HepG2 (cell line): ENCODE data around the gene TALDO1. TPM values are rescaled to one million over a fixed set of nuclear protein-coding genes. Genes with fewer than 3 reads are reported as not detected.

Experiments
- AKAP8 ChIP-seq: sonication (generic); formaldehyde crosslinking; IDR thresholded peaks from 2 replicates; pipeline ENCODE4 v1.5.1; 2020; ENCODE audit warnings: mild to moderate bottlenecking, missing genetic modification reagents
- ATF6 ChIP-seq: sonication (generic); formaldehyde crosslinking; conservative IDR thresholded peaks from 2 replicates; pipeline ENCODE4 v1.4.0; 2020; ENCODE audit warnings: missing genetic modification reagents
- FOXC1 ChIP-seq: sonication (generic); formaldehyde crosslinking; IDR thresholded peaks from 2 replicates; pipeline ENCODE4 v1.8.0; 2022; ENCODE audit warnings: mild to moderate bottlenecking, missing genetic modification reagents, borderline replicate concordance
- GZF1 ChIP-seq: sonication (generic); formaldehyde crosslinking; IDR thresholded peaks from 2 replicates; pipeline ENCODE4 v1.5.1; 2020; ENCODE audit warnings: mild to moderate bottlenecking, missing genetic modification reagents
- HDAC1 ChIP-seq: sonication (generic); formaldehyde crosslinking; IDR thresholded peaks from 2 replicates; pipeline ENCODE4 v1.5.1; 2020; ENCODE audit warnings: mild to moderate bottlenecking, missing genetic modification reagents
- HMGXB3 ChIP-seq: sonication (generic); formaldehyde crosslinking; IDR thresholded peaks from 2 replicates; pipeline ENCODE4 v1.4.0; 2020; ENCODE audit warnings: missing genetic modification reagents, borderline replicate concordance
- HOXA3 ChIP-seq: sonication (generic); formaldehyde crosslinking; IDR thresholded peaks from 2 replicates; pipeline ENCODE4 v1.5.0; 2020; ENCODE audit warnings: missing genetic modification reagents
- MED1 ChIP-seq: sonication (generic); formaldehyde crosslinking; IDR thresholded peaks from 2 replicates; pipeline ENCODE4 v1.4.0; 2020; ENCODE audit warnings: missing genetic modification reagents
- NPAS2 ChIP-seq: sonication (generic); formaldehyde crosslinking; IDR thresholded peaks from 2 replicates; pipeline ENCODE4 v1.8.0; 2022; ENCODE audit warnings: mild to moderate bottlenecking, missing genetic modification reagents, borderline replicate concordance
- NR2F2 ChIP-seq: IDR thresholded peaks from 2 replicates; pipeline ENCODE4 v1.6.1; 2012; ENCODE audit warnings: low read depth, inconsistent platforms, borderline replicate concordance
- REL ChIP-seq: sonication (generic); formaldehyde crosslinking; conservative IDR thresholded peaks from 2 replicates; pipeline ENCODE4 v1.8.0; 2022; ENCODE audit warnings: mild to moderate bottlenecking, missing genetic modification reagents, moderate library complexity
- TBL1XR1 ChIP-seq: fragments of 150-350 bp; IDR thresholded peaks from 2 replicates; pipeline ENCODE4 v1.6.1; 2014; ENCODE audit warnings: borderline replicate concordance, low read length; ENCODE audit not compliant: partially characterized antibody
- ZBTB37 ChIP-seq: sonication (generic); formaldehyde crosslinking; IDR thresholded peaks from 2 replicates; pipeline ENCODE4 v1.4.0; 2020; ENCODE audit warnings: mild to moderate bottlenecking, missing genetic modification reagents
- ZNF468 ChIP-seq: sonication (generic); formaldehyde crosslinking; IDR thresholded peaks from 2 replicates; pipeline ENCODE4 v1.8.0; 2022; ENCODE audit warnings: mild to moderate bottlenecking, moderate library complexity, missing genetic modification reagents
- ZNF609 ChIP-seq: sonication (generic); formaldehyde crosslinking; IDR thresholded peaks from 2 replicates; pipeline ENCODE4 v1.4.0; 2020; ENCODE audit warnings: mild to moderate bottlenecking, missing genetic modification reagents, borderline replicate concordance
- ZSCAN25 ChIP-seq: sonication (generic); formaldehyde crosslinking; IDR thresholded peaks from 2 replicates; pipeline ENCODE4 v1.8.0; 2022; ENCODE audit warnings: mild to moderate bottlenecking, missing genetic modification reagents
- polyA plus RNA-seq, 8 experiments: library from polyadenylated mRNA; depleted of rRNA in 3 of 8; stranded (reverse) in 7 of 8; unstranded in 1 of 8; fragments of >200 nt; fragmentation: Illumina TruSeq in 4 of 8; extraction: Trizol in 4 of 8; gene quantifications; 2 replicates each; pipeline versions ENCODE4 v1.2.1 to v1.2.3, GENCODE V29; 2011 to 2016; ENCODE audit warnings: low read depth in 4 of 8, missing spikeins in 1 of 8, mixed read lengths in 1 of 8; ENCODE audit not compliant: insufficient read depth in 1 of 8
- total RNA-seq, 5 experiments: library from RNA; depleted of rRNA; stranded (reverse); fragments of >200 nt; fragmentation: Illumina TruSeq; extraction: Trizol; gene quantifications; 2 replicates each; pipeline ENCODE4 v1.2.3, GENCODE V29; 2016; ENCODE audit warnings: low read depth in 1 of 5

TALDO1 gene
- total and polyA plus RNA-seq, 2 of the 13 experiments (the other 11 are each of a cell fraction or from before 2014, with no cell fraction given), result 107 to 240 TPM

- TF ChIP-seq NR2F2, result no peak
- peak; percentile 78 for TF ChIP-seq TBL1XR1
- TF ChIP-seq ATF6 (CRISPR knock-in tag), result 0 out of 2 replicates have a peak, but pooled peaks have one; percentile 61
- TF ChIP-seq MED1 (CRISPR knock-in tag), result peak; percentile 68
- peak; percentile 79; the same call in 1 of the 2 replicates for TF ChIP-seq ZNF468 (CRISPR knock-in tag)
- TF ChIP-seq HDAC1, result peak; percentile 99
- no peak; the same call in 1 of the 2 replicates for TF ChIP-seq FOXC1 (CRISPR knock-in tag)
- TF ChIP-seq REL (CRISPR knock-in tag), result peak; percentile 26; the same call in 1 of the 2 replicates
- no peak for TF ChIP-seq ZBTB37 (CRISPR knock-in tag)
- peak; percentile 93 for TF ChIP-seq HOXA3 (CRISPR knock-in tag)
- no peak; the same call in 1 of the 2 replicates for TF ChIP-seq ZNF609 (CRISPR knock-in tag)
- TF ChIP-seq ZSCAN25 (CRISPR knock-in tag), result peak; percentile 94
- peak; percentile 87 for TF ChIP-seq HMGXB3 (CRISPR knock-in tag)
- TF ChIP-seq AKAP8 (CRISPR knock-in tag), result peak; percentile 37; the same call in 1 of the 2 replicates
- no peak for TF ChIP-seq NPAS2 (CRISPR knock-in tag)
- TF ChIP-seq GZF1 (CRISPR knock-in tag), result 0 out of 2 replicates have a peak, but pooled peaks have one; percentile 17
Measured at GRCh38 chr11:809287-810039, 62.2 kb downstream of the TALDO1 start, which contains the start of gene RPLP2 (continued).
